Measurements from ENCODE around the gene RPGR.

- TF ChIP-seq, protein P1, sequence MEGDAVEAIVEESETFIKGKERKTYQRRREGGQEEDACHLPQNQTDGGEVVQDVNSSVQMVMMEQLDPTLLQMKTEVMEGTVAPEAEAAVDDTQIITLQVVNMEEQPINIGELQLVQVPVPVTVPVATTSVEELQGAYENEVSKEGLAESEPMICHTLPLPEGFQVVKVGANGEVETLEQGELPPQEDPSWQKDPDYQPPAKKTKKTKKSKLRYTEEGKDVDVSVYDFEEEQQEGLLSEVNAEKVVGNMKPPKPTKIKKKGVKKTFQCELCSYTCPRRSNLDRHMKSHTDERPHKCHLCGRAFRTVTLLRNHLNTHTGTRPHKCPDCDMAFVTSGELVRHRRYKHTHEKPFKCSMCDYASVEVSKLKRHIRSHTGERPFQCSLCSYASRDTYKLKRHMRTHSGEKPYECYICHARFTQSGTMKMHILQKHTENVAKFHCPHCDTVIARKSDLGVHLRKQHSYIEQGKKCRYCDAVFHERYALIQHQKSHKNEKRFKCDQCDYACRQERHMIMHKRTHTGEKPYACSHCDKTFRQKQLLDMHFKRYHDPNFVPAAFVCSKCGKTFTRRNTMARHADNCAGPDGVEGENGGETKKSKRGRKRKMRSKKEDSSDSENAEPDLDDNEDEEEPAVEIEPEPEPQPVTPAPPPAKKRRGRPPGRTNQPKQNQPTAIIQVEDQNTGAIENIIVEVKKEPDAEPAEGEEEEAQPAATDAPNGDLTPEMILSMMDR (IDR thresholded peaks at IDR 0.05; ENCODE audit: low read depth, low read length) = no peak
- no peak for TF ChIP-seq MYC (IDR thresholded peaks at IDR 0.05; ENCODE audit: low read depth, low read length)
- no peak for TF ChIP-seq POLR2A (IDR thresholded peaks at IDR 0.05; ENCODE audit: extremely low read depth, insufficient read length)
Observed at GRCh38 chrX:38225093-38225492, 102.2 kb downstream of the RPGR start.
